ENCODE measurements around the gene CARMIL1.

DNA sequence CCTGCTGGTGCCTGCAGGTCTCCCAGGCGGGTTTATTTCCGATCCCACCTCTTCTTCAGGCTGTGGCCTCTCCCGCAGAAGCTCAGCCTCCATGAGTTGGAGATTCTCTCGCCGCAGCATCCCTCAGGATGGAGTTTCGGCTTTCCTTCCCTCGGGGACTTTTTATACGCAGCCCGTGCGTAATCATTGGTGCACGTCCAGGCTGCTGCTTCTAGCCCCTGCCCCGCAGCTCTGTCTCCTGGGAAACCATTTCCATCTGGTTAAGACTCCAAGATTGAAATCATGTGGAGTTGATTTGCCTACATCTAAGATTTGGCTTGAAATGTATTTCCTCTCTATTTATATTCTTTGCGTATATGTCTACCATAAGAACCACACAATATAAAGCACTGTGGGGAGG lies 46.7 kb upstream of the CARMIL1 start:
- TF ChIP-seq POLR2A (IDR thresholded peaks at IDR 0.05) (no peak), POLR2AphosphoS5 (IDR thresholded peaks at IDR 0.05; ENCODE audit: insufficient read depth in 1 of 2, low read depth in 1 of 2) (no peak)
- TF ChIP-seq, protein P1, sequence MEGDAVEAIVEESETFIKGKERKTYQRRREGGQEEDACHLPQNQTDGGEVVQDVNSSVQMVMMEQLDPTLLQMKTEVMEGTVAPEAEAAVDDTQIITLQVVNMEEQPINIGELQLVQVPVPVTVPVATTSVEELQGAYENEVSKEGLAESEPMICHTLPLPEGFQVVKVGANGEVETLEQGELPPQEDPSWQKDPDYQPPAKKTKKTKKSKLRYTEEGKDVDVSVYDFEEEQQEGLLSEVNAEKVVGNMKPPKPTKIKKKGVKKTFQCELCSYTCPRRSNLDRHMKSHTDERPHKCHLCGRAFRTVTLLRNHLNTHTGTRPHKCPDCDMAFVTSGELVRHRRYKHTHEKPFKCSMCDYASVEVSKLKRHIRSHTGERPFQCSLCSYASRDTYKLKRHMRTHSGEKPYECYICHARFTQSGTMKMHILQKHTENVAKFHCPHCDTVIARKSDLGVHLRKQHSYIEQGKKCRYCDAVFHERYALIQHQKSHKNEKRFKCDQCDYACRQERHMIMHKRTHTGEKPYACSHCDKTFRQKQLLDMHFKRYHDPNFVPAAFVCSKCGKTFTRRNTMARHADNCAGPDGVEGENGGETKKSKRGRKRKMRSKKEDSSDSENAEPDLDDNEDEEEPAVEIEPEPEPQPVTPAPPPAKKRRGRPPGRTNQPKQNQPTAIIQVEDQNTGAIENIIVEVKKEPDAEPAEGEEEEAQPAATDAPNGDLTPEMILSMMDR (IDR thresholded peaks at IDR 0.05), result no peak
